ENCODE measurements around the gene L3HYPDH. TPM values are rescaled to one million over a fixed set of nuclear protein-coding genes. Genes with fewer than 3 reads are reported as not detected.

L3HYPDH gene
- total RNA-seq = 10 to 100 TPM; 39.4 to 98.4 (median 71.7) TPM

GRCh38 chr14:59483819-59484638, at the start of gene L3HYPDH, which contains the start of gene JKAMP:
TSS of gene L3HYPDH (minus strand) at chr14:59484408. CDS start at chr14:59484316, 92 bp downstream.
TSS of gene JKAMP (plus strand) at chr14:59484517. CDS start at chr14:59484590, 73 bp downstream.
- no peaks in the 10 kb centered on the region for H3K36me3 ChIP-seq
- no peaks in the 10 kb centered on the region for H3K9me3 ChIP-seq
- H3K4me1 ChIP-seq = no peaks in the 10 kb centered on the region
- peak within 1 kb of the TSS; percentile 95 to 96 for H3K27ac ChIP-seq
- H3K4me3 ChIP-seq = peak within 1 kb of the TSS; percentile 90 to 98
- intact Hi-C loops (cut with DNase I; ENCODE audit: low total_unique reads) = no loop called here
- DNase-seq = peak; percentile 96 to 97
- peak; percentile 73 to 87 for TF ChIP-seq POLR2A (IDR thresholded peaks at IDR 0.05)
- TF ChIP-seq CTCF (IDR thresholded peaks at IDR 0.05) = peak; percentile 51 to 71 (median 63)
- no peaks in the 10 kb centered on the region for H3K27me3 ChIP-seq

GRCh38 chr14:59532419-59532818, 48.2 kb upstream of the L3HYPDH start:
- H3K27me3 ChIP-seq = no peaks in the 10 kb centered on the region
- no peaks in the 10 kb centered on the region for H3K9me3 ChIP-seq
- no peak overlapping the region for H3K4me3 ChIP-seq
- intact Hi-C loops (cut with DNase I; ENCODE audit: low total_unique reads) = no loop called here
- DNase-seq = no peak
- no peaks in the 10 kb centered on the region for H3K36me3 ChIP-seq
- no peak overlapping the region for H3K27ac ChIP-seq
- no peaks in the 10 kb centered on the region for H3K4me1 ChIP-seq
- no peak for TF ChIP-seq POLR2A (IDR thresholded peaks at IDR 0.05)
- TF ChIP-seq CTCF (IDR thresholded peaks at IDR 0.05) = no peak

- TF ChIP-seq POLR2A (IDR thresholded peaks at IDR 0.05) (no peak), CTCF (IDR thresholded peaks at IDR 0.05) (no peak)
- intact Hi-C loops (cut with DNase I; ENCODE audit: low total_unique reads) = no loop called here
- no peak overlapping the region for H3K27ac ChIP-seq
These were observed 46.1 kb upstream of the L3HYPDH start for GRCh38 chr14:59530349-59530748.

GRCh38 chr14:59529189-59529588, 45.0 kb upstream of the L3HYPDH start:
- TF ChIP-seq POLR2A (IDR thresholded peaks at IDR 0.05) (no peak), CTCF (IDR thresholded peaks at IDR 0.05) (no peak)
- DNase-seq = no peak
- Histone ChIP-seq H3K4me3 (no peak overlapping the region), H3K4me1 (no peaks in the 10 kb centered on the region), H3K9me3 (no peaks in the 10 kb centered on the region), H3K36me3 (no peaks in the 10 kb centered on the region), H3K27ac (no peak overlapping the region), H3K27me3 (no peaks in the 10 kb centered on the region)
- intact Hi-C loops (cut with DNase I; ENCODE audit: low total_unique reads) = no loop called here

More at GRCh38 chr14:59530349-59530748, 46.1 kb upstream of the L3HYPDH start:
- DNase-seq = no peak
- Histone ChIP-seq H3K4me3 (no peak overlapping the region), H3K9me3 (no peaks in the 10 kb centered on the region), H3K27me3 (no peaks in the 10 kb centered on the region), H3K4me1 (no peaks in the 10 kb centered on the region), H3K36me3 (no peaks in the 10 kb centered on the region)

- intact Hi-C loops (cut with DNase I; ENCODE audit: low total_unique reads) = no loop called here
- Histone ChIP-seq H3K36me3 (no peaks in the 10 kb centered on the region), H3K9me3 (no peaks in the 10 kb centered on the region), H3K4me3 (no peak overlapping the region), H3K27me3 (no peaks in the 10 kb centered on the region), H3K27ac (no peak overlapping the region), H3K4me1 (no peaks in the 10 kb centered on the region)
- TF ChIP-seq POLR2A (IDR thresholded peaks at IDR 0.05) (no peak), CTCF (IDR thresholded peaks at IDR 0.05) (no peak)
- DNase-seq = no peak
These were observed 36.0 kb upstream of the L3HYPDH start for GRCh38 chr14:59520224-59520623.
